Mucosa of rectum (tissue), 2 donors: Measurements from ENCODE around the gene TRMT5.

ENCODE experiments used
- H3K27ac ChIP-seq, 2 donors: one replicate each; pipeline ENCODE4 v1.7.0; 2013; ENCODE audit warnings: inconsistent platforms in 2 of 2, low read depth in 2 of 2, low read length in 2 of 2
- H3K27me3 ChIP-seq, 2 donors: one replicate each; pipeline ENCODE4 v1.7.0; 2013; ENCODE audit warnings: low read length in 2 of 2; ENCODE audit not compliant: control insufficient read depth in 2 of 2, insufficient read depth in 2 of 2
- H3K36me3 ChIP-seq, 2 donors: one replicate each; pipeline ENCODE4 v1.7.0; 2013; ENCODE audit warnings: low read length in 2 of 2; ENCODE audit not compliant: control insufficient read depth in 2 of 2, insufficient read depth in 2 of 2
- H3K4me1 ChIP-seq, 2 donors: one replicate each; pipeline ENCODE4 v1.7.0; 2013; ENCODE audit warnings: low read length in 2 of 2, mild to moderate bottlenecking in 1 of 2; ENCODE audit not compliant: control insufficient read depth in 2 of 2, insufficient read depth in 2 of 2
- H3K4me3 ChIP-seq, 2 donors: one replicate each; pipeline ENCODE4 v1.7.0; 2013; ENCODE audit warnings: low read length in 2 of 2
- H3K9ac ChIP-seq, 2 donors: one replicate each; pipeline ENCODE4 v1.7.0; 2013; ENCODE audit warnings: low read length in 2 of 2, low read depth in 1 of 2, mild to moderate bottlenecking in 1 of 2
- H3K9me3 ChIP-seq, 2 donors: one replicate each; pipeline ENCODE4 v1.7.0; 2013; ENCODE audit warnings: low read length in 2 of 2; ENCODE audit not compliant: control insufficient read depth in 2 of 2
- donor health status: healthy.
- donor health status: Normal muscosa, but diverticular disease.

The TRMT5 gene

GRCh38 chr14:60965402-60965801, 15.5 kb downstream of the TRMT5 start:
- Histone ChIP-seq H3K4me1 (no peaks in the 10 kb centered on the region), H3K9ac (no peak overlapping the region), H3K27me3 (no peaks in the 10 kb centered on the region), H3K27ac (no peak overlapping the region), H3K9me3 (no peaks in the 10 kb centered on the region), H3K36me3 (no peaks in the 10 kb centered on the region), H3K4me3 (no peak overlapping the region)

- no peak overlapping the region for H3K9ac ChIP-seq
- H3K27me3 ChIP-seq = no peaks in the 10 kb centered on the region
- no peak overlapping the region for H3K27ac ChIP-seq
- no peak overlapping the region for H3K4me3 ChIP-seq
- no peaks in the 10 kb centered on the region for H3K9me3 ChIP-seq
- no peaks in the 10 kb centered on the region for H3K36me3 ChIP-seq
- no peaks in the 10 kb centered on the region for H3K4me1 ChIP-seq
Measured at GRCh38 chr14:60964904-60965303, 16.0 kb downstream of the TRMT5 start.

DNA sequence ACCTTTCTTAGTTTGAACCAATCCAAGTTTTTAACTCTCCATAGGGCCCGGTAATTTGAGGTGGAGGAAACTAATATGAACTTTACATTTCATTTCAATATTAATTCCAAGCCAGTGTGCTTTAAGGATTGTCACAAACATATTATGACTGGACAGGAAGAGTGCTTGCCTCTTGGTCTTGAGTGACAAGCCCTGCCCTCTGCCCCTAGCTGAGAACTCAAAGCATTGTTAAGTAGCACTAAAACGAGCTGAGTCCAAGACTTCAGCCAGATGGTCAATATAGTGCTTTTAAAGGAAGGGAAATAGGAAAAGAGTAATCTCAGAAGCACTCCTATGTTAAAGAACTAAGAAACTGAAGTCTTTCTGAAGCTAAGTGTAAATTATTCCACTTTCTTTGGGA, 17.1 kb downstream of the TRMT5 start:
- no peaks in the 10 kb centered on the region for H3K4me1 ChIP-seq

GRCh38 chr14:60958146-60958545, 22.7 kb downstream of the TRMT5 start:
- no peaks in the 10 kb centered on the region for H3K27me3 ChIP-seq
- H3K27ac ChIP-seq = no peak overlapping the region
- no peak overlapping the region for H3K4me3 ChIP-seq
- no peaks in the 10 kb centered on the region for H3K36me3 ChIP-seq
- H3K9ac ChIP-seq = no peak overlapping the region
- H3K9me3 ChIP-seq = peaks cover 7 to 10% of the 10 kb centered on the region in 2 donors
- H3K4me1 ChIP-seq = no peaks in the 10 kb centered on the region

More for the DNA sequence above, 17.1 kb downstream of the TRMT5 start:
- Histone ChIP-seq H3K9ac (no peak overlapping the region), H3K4me3 (no peak overlapping the region), H3K9me3 (peaks cover 0 to 4% of the 10 kb centered on the region in 2 donors), H3K36me3 (no peaks in the 10 kb centered on the region), H3K27me3 (no peaks in the 10 kb centered on the region), H3K27ac (no peak overlapping the region)

GRCh38 chr14:60956632-60957031, 24.2 kb downstream of the TRMT5 start:
- Histone ChIP-seq H3K4me3 (no peak overlapping the region), H3K4me1 (no peaks in the 10 kb centered on the region), H3K36me3 (no peaks in the 10 kb centered on the region), H3K9me3 (peaks cover 7 to 10% of the 10 kb centered on the region in 2 donors), H3K9ac (no peak overlapping the region), H3K27me3 (no peaks in the 10 kb centered on the region), H3K27ac (no peak overlapping the region)

DNA sequence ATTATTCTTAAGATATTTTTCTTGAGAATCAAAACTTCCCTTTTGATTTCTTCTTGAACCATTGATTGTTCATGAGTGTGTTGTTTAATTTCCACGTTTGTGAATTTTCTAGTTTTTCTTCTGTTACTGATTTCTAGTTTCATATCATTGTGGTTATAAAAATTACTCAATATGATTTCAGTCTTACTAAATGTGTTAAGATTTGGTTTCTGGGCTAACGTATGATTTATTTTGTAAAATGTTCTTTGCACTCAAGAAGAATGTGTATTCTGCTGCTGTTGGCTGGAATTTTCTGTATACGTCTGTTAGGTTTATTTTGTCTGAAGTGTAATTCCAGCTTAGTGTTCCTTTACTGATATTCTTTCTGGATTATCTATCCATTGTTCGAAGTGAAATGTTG, 24.7 kb downstream of the TRMT5 start:
- H3K27me3 ChIP-seq = no peaks in the 10 kb centered on the region
- H3K9ac ChIP-seq = no peak overlapping the region
- H3K4me1 ChIP-seq = no peaks in the 10 kb centered on the region

GRCh38 chr14:60951776-60952435, 29.0 kb downstream of the TRMT5 start:
- H3K4me1 ChIP-seq = no peaks in the 10 kb centered on the region
- H3K9me3 ChIP-seq = peaks cover 0 to 4% of the 10 kb centered on the region in 2 donors
- no peak overlapping the region for H3K27ac ChIP-seq
- no peak overlapping the region for H3K4me3 ChIP-seq
- H3K9ac ChIP-seq = no peak overlapping the region
- no peaks in the 10 kb centered on the region for H3K27me3 ChIP-seq
- no peaks in the 10 kb centered on the region for H3K36me3 ChIP-seq

More for the DNA sequence above, 24.7 kb downstream of the TRMT5 start:
- Histone ChIP-seq H3K9me3 (peaks cover 7 to 10% of the 10 kb centered on the region in 2 donors), H3K36me3 (no peaks in the 10 kb centered on the region), H3K4me3 (no peak overlapping the region), H3K27ac (no peak overlapping the region)

- Histone ChIP-seq H3K27me3 (no peaks in the 10 kb centered on the region), H3K9me3 (no peaks in the 10 kb centered on the region), H3K9ac (no peak overlapping the region), H3K27ac (no peak overlapping the region), H3K36me3 (no peaks in the 10 kb centered on the region), H3K4me1 (no peaks in the 10 kb centered on the region), H3K4me3 (no peak overlapping the region)
Measured at GRCh38 chr14:60946773-60947172, 34.1 kb downstream of the TRMT5 start.

GRCh38 chr14:60945984-60946383, 34.9 kb downstream of the TRMT5 start:
- Histone ChIP-seq H3K27me3 (no peaks in the 10 kb centered on the region), H3K9me3 (no peaks in the 10 kb centered on the region), H3K4me1 (no peaks in the 10 kb centered on the region), H3K27ac (no peak overlapping the region), H3K36me3 (no peaks in the 10 kb centered on the region), H3K4me3 (no peak overlapping the region), H3K9ac (no peak overlapping the region)

- Histone ChIP-seq H3K27ac (no peak overlapping the region), H3K4me3 (no peak overlapping the region), H3K27me3 (no peaks in the 10 kb centered on the region), H3K36me3 (no peaks in the 10 kb centered on the region), H3K4me1 (no peaks in the 10 kb centered on the region), H3K9me3 (no peaks in the 10 kb centered on the region), H3K9ac (no peak overlapping the region)
Measured at GRCh38 chr14:60944204-60944603, 36.7 kb downstream of the TRMT5 start.
